Fibroblast of mammary gland (primary cell): ENCODE measurements around the gene SELENOI.
A peak's percentile ranks its signal among the peaks of the same experiment; 100 is the strongest.
"Not testable (repeated sequence)": the region's sequence is repeated elsewhere in the genome, so short reads cannot be mapped to it uniquely, and the experiment has no call there.

Experiments used
- DNase-seq: peaks from one replicate; pipeline ENCODE4 v3.0.0-alpha.2; 2010; ENCODE audit warnings: low read depth
- H3K4me3 ChIP-seq: 2 replicates; pipeline ENCODE4 v1.5.1; 2011; ENCODE audit warnings: low read depth, mild to moderate bottlenecking, low read length, moderate library complexity; ENCODE audit not compliant: control insufficient read depth
- TF ChIP-seq, protein P1 (sequence below): conservative IDR thresholded peaks from 2 replicates; pipeline ENCODE4 v1.5.1; 2011; ENCODE audit warnings: low read depth, low read length, inconsistent platforms; ENCODE audit not compliant: control insufficient read depth, insufficient read depth

SELENOI gene

DNA sequence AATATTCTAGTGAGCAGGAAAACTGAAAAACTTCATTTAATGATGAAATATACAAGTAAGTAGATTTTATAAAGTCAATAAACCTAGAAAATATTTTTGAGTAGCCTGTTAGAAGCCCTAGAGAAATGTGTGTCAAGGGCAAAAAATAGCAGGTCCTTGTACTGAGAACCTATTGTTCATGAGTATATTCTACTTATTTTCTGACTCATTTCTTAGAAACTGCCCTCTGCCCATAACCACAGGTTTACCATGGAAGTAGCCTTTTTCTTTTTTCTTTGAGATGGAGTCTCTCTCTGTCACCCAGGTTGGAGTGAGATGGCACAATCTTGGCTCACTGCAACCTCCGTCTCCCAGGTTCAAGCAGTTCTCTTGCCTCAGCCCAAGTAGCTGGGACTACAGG, 19.4 kb upstream of the SELENOI start:
- DNase-seq = peak; percentile 10
- TF ChIP-seq, protein P1, sequence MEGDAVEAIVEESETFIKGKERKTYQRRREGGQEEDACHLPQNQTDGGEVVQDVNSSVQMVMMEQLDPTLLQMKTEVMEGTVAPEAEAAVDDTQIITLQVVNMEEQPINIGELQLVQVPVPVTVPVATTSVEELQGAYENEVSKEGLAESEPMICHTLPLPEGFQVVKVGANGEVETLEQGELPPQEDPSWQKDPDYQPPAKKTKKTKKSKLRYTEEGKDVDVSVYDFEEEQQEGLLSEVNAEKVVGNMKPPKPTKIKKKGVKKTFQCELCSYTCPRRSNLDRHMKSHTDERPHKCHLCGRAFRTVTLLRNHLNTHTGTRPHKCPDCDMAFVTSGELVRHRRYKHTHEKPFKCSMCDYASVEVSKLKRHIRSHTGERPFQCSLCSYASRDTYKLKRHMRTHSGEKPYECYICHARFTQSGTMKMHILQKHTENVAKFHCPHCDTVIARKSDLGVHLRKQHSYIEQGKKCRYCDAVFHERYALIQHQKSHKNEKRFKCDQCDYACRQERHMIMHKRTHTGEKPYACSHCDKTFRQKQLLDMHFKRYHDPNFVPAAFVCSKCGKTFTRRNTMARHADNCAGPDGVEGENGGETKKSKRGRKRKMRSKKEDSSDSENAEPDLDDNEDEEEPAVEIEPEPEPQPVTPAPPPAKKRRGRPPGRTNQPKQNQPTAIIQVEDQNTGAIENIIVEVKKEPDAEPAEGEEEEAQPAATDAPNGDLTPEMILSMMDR = no peak
- H3K4me3 ChIP-seq = no peak overlapping the region

DNA sequence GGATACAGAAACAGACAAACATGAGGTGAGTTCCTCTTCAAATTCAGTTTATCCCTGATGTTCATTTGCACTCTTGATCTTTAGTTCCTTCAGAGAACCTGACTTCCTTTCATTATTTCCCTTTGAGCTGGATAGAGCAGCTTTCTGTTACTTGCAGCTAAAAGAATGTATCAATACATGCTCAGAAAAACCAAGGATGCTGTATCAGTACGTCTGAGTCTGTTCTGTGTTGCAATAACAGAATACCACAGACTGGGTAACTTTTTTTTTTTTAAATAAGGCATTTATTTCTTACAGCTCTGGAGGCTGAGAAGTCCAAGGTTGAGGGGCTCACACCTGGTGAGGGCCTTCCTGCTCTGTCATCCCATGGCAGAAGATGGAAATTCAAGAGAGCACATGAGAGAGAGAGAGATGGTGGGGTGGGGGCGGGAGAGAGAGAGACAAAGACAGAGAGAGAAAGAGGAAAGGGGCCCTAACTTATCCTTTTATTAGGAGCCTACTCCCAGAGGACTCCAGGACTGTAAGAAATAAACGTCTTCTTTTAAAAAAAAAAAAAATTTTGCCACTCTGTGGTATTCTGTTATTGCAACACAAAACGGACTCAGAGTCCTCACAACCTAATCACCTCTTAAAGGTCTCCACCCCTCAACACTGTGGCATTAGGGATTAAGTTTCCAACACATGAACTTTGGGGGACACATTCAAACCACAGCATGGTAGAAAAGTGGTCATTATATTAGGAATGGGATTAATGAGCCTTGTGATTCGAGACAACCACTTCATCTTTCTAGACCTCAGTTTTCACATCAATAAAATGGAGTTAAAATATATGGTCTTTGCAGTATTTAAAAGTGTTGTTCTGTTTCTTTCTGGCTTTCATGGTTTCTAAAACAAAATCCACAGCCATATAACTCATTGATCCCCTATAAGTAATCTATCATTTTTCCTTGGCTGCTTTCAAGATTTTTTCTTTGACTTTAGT, 18.4 kb upstream of the SELENOI start:
- DNase-seq = peak; percentile 68
- TF ChIP-seq, protein P1 = no peak
- H3K4me3 ChIP-seq = no peak overlapping the region

DNA sequence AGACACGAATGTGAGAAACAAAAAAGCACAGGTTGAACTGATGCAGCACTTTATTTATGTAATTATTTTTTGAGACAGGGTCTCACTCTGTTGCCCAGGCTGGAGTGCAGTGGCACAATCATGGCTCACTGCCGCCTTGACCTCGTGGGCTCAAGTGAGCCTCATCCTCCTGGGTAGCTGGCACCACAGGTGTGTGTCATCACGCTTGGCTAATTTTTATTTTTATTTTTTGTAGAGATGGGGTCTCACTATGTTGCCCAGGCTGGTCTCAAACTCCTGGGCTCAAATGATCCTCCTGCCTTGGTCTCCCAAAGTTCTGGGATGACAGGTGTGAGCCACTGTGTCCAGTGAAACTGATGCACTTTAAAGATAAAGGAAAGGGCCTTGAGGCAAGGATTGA, 16.9 kb upstream of the SELENOI start:
- DNase-seq, H3K4me3 ChIP-seq: not testable (repeated sequence)

DNA sequence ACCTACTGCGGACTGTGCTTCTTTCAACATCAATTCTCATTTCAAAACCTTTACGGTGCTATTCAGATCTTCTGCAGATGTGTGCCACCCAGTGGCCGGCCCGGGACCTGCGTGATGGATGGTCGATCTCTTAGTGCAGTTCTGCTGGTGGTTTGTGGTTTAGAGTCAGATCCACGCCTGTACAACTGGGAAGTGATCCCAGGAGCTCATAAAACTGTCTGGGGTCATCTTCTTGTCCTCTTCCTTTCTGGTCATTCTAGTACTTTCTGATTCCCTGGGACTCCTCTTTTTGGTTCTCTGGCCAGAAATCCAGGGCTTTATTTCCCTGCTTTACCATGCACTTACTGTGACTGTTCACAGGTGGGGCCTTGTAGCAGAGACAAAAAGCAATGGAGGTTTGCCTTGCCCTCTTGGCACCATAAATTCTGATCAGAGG, 15.8 kb upstream of the SELENOI start:
- TF ChIP-seq, protein P1 = peak; percentile 92
- DNase-seq = peak; percentile 88
- H3K4me3 ChIP-seq = no peak overlapping the region

DNA sequence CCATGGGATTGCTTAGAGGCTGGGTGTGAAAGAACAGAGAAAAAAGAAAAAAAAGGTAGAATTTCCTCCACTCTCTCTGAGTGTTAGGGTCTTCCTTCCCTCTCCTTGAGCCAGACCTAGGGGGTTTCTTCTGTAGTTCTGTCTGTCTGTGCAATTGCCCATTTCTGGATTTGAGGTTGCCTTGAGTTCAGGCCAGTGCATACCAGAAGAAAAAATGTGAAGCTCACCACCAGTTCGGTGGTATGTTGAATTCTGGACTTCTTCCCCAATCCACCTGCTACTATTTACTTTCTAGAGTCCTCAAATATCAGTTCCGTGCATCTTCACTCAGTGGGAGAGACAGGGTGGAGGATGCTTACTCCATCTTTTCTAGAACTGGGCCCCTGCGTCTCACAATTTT, 15.3 kb upstream of the SELENOI start:
- no peak for DNase-seq
- no peak overlapping the region for H3K4me3 ChIP-seq
- TF ChIP-seq, protein P1 = no peak

DNA sequence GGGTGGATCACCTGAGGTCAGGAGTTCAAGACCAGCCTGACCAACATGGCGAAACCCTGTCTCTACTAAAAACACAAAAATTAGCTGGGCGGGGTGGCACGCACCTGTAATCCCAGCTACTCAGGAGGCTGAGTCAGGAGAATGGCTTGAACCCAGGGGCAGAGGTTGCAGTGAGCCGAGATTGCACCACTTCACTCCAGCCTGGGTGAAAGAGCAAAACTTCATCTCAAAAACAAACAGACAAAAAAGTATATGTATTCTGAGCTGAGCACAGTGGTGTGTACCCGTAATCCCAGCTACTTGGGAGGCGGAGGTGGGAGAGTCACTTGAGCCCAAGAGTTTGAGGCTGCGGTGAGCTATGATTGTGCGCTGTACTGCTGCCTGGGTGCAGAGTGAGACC, 14.6 kb upstream of the SELENOI start:
- not testable (repeated sequence) for DNase-seq, H3K4me3 ChIP-seq

DNA sequence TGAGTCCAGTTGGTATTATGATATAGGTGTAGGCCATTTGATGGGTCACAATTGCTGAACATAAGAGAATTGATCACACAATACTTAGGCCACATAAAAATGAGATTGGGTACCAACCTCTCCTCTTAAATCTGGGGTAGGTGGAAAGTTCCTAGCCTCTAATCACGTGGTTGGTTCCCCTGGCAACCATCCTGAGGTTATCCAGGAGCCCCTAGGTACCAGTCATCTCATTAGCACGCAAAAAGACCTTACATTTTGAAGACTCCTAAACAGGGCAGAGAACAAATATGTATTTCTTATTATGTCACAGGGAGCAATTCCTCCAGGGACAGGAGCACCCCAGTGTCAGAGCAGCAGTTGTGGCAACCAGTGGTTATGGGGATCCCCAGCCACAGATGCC, 12.7 kb upstream of the SELENOI start:
- TF ChIP-seq, protein P1 = no peak
- no peak for DNase-seq
- H3K4me3 ChIP-seq = no peak overlapping the region
